ENCODE results near the gene PPP1R9B.

The PPP1R9B gene, protein sequence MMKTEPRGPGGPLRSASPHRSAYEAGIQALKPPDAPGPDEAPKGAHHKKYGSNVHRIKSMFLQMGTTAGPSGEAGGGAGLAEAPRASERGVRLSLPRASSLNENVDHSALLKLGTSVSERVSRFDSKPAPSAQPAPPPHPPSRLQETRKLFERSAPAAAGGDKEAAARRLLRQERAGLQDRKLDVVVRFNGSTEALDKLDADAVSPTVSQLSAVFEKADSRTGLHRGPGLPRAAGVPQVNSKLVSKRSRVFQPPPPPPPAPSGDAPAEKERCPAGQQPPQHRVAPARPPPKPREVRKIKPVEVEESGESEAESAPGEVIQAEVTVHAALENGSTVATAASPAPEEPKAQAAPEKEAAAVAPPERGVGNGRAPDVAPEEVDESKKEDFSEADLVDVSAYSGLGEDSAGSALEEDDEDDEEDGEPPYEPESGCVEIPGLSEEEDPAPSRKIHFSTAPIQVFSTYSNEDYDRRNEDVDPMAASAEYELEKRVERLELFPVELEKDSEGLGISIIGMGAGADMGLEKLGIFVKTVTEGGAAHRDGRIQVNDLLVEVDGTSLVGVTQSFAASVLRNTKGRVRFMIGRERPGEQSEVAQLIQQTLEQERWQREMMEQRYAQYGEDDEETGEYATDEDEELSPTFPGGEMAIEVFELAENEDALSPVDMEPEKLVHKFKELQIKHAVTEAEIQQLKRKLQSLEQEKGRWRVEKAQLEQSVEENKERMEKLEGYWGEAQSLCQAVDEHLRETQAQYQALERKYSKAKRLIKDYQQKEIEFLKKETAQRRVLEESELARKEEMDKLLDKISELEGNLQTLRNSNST

DNA sequence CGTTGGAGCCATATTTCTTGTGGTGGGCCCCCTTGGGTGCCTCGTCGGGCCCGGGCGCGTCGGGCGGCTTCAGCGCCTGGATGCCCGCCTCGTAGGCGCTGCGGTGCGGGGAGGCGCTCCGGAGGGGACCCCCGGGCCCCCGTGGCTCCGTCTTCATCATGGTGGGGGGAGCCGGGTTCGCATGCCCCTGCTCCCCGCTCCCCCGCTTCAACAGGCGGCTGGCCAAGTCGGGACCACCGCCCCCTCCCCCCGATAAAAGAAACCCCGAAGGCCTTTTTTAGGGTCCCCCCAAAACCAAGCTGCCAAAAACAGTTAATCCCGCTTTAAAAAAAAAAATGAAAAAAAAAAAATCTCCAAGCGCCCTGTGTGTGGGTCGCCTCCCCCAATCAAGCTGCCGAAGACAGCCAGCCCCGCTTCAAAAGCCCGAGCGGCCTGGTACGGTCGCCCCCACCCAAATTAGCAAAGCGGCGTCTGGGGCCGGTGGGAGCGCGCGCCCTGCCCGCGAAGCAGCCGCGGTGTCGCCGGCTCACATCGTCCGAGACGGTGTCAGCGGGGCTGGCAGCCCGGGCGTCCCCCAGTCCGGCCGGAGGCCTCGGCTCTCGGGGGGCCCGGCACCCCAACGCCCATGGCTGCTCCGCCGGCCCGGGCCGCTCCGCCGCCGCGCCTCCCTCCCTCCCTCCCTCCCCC, at the start of gene PPP1R9B:
Gene PPP1R9B (minus strand): TSS at position 324 of the 687 bp plus-strand sequence. CDS start 164 bp downstream, at position 160.
- peak; percentile 49 for DNase-seq

- DNase-seq = peak; percentile 37
Measured at GRCh38 chr17:50199803-50200456, 49.5 kb upstream of the PPP1R9B start.

- DNase-seq = no peak
Measured at GRCh38 chr17:50199211-50199802, 48.8 kb upstream of the PPP1R9B start.

GRCh38 chr17:50198026-50198669, 47.7 kb upstream of the PPP1R9B start:
- DNase-seq = peak; percentile 65

DNA sequence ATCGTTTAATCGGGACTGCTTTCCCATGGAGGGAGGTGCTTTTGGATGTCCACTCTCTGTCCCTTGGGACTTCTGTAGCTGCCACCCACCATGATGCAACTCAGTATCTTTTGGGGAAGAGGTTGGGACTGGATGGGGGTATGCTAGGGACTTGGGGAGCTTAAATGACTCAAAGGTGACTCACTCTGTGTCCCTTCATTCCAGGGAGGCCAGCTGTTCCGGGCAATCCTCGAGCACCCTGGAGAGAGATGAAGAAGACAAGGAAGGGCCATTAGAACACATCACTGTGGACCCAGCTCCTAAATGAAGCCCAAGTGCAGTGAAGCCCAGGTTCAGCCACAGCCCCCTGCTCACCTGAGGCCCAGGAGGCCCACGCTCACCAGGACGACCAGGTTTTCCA, 46.3 kb upstream of the PPP1R9B start:
- no peak for DNase-seq

GRCh38 chr17:50196036-50196435, 45.6 kb upstream of the PPP1R9B start:
- no peak for DNase-seq

DNA sequence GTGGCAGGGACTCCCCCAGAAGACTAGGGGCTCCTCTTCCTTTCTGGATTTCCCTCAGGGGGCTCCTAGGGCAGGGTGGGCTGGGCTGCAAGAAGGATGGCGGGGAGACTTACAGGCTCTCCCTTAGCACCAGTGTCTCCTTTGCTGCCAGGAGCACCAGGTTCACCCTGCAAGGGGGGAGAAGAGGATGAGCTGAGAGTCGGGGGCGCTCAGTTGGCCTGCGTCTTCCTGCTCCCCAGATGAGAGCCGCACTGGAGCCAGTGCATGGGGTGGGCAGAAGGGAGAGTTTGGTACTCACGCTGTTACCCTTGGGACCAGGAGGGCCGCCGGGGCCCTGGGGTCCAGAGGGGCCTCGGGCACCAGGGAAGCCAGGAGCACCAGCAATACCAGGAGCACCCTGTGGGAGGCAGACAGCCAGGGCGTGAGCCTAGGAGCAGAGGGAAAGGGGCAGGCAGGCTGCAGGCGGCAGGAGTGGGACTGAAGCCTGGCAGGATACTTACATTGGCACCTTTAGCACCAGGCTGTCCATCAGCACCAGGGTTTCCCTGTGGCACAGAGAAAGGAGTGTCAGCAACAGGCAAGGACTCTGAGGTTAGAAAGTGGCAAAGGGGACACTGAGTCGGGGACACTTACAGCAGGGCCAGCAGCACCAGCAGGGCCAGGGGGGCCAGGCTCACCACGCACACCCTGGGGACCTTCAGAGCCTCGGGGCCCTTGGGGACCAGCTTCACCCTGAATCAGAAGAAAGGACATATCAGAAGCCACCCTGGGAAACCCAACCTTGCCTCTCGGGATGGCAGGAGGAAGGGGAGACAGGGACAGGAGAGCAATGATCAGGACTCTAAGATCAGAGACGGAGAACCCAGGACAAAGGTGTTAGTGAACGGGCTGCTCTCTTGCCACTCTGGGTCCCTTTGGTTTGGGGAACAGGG, 44.7 kb upstream of the PPP1R9B start:
- no peak for DNase-seq

DNA sequence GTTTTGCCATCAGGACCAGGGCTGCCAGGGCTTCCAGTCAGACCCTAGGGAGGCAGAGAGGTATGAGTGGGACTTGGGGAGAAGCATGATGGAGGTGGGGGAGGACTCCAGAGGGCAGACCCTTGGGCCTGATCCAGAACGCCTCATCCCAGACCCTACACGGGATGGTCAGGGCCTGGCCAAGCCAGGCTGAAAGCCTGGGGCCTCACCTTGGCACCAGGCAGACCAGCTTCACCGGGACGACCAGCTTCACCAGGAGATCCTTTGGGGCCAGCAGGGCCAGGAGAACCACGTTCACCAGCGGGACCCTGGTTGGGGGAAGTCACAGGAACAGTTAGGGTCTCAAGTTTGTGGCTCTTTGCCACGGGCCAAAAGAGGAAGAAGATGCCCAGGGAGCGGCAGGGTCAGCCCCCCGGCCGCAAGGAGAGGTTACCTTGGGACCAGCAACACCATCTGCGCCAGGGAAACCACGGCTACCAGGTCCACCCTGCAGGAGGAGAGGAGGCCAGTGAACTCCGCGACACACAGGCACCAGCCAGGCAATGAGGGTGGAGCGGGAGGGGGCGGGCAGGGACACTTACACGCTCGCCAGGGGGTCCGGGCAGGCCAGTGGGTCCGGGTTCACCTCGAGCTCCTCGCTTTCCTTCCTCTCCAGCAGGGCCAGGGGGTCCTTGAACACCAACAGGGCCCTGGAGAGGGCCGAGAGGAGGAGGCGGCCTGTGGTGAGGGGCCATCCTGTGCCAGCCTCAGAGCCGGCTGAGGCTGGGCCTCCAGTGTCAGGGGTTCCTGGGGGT, 43.9 kb upstream of the PPP1R9B start:
- no peak for DNase-seq

DNA sequence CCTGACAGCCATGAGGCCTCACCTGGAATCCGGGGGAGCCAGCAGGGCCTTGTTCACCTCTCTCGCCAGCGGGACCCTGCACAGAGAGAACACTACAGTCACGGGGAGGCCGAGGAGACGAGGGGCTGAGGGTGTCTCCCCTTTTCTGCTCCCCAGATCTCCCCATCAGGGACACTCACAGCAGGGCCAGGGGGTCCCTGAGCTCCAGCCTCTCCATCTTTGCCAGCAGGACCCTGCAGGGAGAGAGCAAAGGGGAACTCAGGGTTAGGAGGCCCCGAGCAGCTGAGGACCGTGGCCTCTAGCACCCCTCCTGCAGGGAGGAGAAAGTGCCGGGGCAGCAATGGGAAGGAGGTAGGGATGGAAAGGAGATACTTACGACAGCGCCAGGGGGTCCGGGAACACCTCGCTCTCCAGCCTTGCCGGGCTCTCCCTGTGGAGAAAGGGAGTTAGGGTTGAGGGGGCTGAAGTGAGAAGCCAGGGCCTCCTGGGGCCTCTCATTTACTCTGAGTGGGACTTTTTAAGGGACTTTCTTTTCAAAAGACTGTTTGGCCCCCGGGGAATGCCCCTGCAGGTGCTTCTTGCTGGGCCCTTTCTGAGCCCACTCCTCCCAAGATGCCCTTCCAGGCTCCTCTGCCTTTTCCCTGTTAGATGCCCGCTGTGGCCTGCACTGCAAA, 42.3 kb upstream of the PPP1R9B start:
- no peak for DNase-seq

- DNase-seq = no peak
Measured at GRCh38 chr17:50192144-50192617, 41.7 kb upstream of the PPP1R9B start.

GRCh38 chr17:50191359-50192143, 41.1 kb upstream of the PPP1R9B start:
- no peak for DNase-seq

DNA sequence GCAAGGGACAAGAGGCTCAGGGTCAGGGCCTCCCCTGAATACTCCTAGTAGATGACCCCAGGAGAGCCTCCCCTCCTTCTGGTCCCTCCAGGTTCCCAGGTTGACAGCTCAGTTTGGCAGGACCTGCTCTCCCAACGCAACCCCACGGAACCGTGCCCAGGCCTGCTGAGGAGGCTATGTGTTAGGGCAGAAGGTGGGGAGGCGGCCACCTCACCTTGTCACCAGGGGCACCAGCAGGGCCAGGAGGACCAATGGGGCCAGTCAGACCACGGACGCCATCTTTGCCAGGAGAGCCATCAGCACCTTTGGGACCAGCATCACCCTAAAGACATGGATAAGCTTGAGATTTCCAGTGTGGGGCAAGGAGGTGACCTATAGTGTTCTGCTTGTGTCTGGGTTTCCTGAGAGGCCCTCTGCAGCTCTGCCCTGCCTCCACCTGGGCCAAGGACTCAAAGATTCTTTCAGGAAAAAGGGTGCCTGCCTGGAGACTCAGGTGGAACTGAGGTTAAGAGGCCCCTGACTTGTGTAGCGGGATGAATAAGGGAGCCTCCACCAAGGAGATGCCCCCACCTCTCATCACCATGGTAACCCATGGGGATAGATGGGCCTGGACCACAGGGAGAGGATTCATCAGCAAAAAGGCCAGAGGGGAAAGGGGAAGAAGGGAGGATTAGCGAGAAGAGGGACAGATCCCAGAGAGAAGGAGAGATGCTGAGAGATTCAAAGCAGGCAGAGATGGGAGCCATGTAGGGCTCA, 40.3 kb upstream of the PPP1R9B start:
- DNase-seq = no peak

- DNase-seq = no peak
Measured at GRCh38 chr17:50190293-50190602, 39.8 kb upstream of the PPP1R9B start.

GRCh38 chr17:50189550-50190292, 39.2 kb upstream of the PPP1R9B start:
- no peak for DNase-seq

- DNase-seq = no peak
Measured at GRCh38 chr17:50188921-50189549, 38.6 kb upstream of the PPP1R9B start.

DNA sequence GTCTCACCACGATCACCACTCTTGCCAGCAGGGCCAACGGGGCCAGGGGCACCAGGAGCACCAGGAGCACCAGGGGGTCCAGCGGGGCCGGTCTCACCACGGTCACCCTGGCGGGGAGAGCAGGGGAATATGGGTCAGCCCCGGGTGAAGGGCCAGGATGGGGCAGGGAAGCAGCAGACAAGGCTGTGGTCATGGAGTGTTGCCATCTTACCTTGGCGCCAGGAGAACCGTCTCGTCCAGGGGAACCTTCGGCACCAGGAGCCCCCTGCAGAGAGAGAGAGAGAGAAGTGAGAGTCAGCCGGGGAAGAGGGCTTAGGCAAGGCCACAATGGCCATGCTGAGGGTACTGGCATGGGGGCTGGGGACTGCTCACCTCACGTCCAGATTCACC, 38.0 kb upstream of the PPP1R9B start:
- DNase-seq = no peak
